Kidney (tissue), 14 donors: ENCODE results near the gene ATP13A3. TPM values are rescaled to one million over a fixed set of nuclear protein-coding genes. Genes with fewer than 3 reads are reported as not detected.

Experiments used
- DNase-seq, 5 donors: peaks; one replicate each; pipeline ENCODE4 v3.0.0-alpha.2; 2013 to 2020
- FAIRE-seq: peaks from 2 replicates; lab custom pipeline; 2012; peaks lifted over from hg19 to GRCh38; lab: Jason Lieb, UNC
- H3K27ac ChIP-seq, 2 donors: one replicate each; pipeline ENCODE4 v1.7.0; 2013; ENCODE audit warnings: low read depth in 2 of 2, low read length in 2 of 2, inconsistent platforms in 1 of 2
- H3K27me3 ChIP-seq: one replicate; pipeline ENCODE4 v1.7.1; 2013; ENCODE audit warnings: low read length, inconsistent platforms; ENCODE audit not compliant: control insufficient read depth, insufficient read depth
- H3K36me3 ChIP-seq, 3 donors: one replicate each; pipeline versions ENCODE4 v1.7.0 to v1.7.1; 2013; ENCODE audit warnings: low read length in 3 of 3, control low read depth in 1 of 3, inconsistent platforms in 1 of 3; ENCODE audit not compliant: insufficient read depth in 3 of 3, control insufficient read depth in 2 of 3
- H3K4me1 ChIP-seq, 3 donors: one replicate each; pipeline versions ENCODE4 v1.7.0 to v1.7.1; 2013; ENCODE audit warnings: low read length in 3 of 3, inconsistent platforms in 1 of 3, low read depth in 1 of 3; ENCODE audit not compliant: control insufficient read depth in 2 of 3, insufficient read depth in 2 of 3
- H3K4me3 ChIP-seq, 3 donors: one replicate each; pipeline versions ENCODE4 v1.7.0 to v1.8.1; 2013; ENCODE audit warnings: low read length in 3 of 3, control low read depth in 1 of 3, inconsistent platforms in 1 of 3
- H3K9ac ChIP-seq, 3 donors: one replicate each; pipeline versions ENCODE4 v1.7.0 to v1.7.1; 2013; ENCODE audit warnings: low read length in 3 of 3, control low read depth in 1 of 3, inconsistent platforms in 1 of 3
- H3K9me3 ChIP-seq, 3 donors: one replicate each; pipeline versions ENCODE4 v1.7.0 to v1.7.1; 2013; ENCODE audit warnings: low read length in 3 of 3, control low read depth in 1 of 3, inconsistent platforms in 1 of 3; ENCODE audit not compliant: control insufficient read depth in 2 of 3, insufficient read depth in 1 of 3
- CTCF ChIP-seq: IDR thresholded peaks from 3 replicates; pipeline ENCODE4 v1.5.1; 2012; ENCODE audit warnings: mild to moderate bottlenecking, moderate library complexity, borderline replicate concordance; ENCODE audit not compliant: insufficient read depth; ENCODE audit errors: extremely low read depth
- intact Hi-C: fragments of 100-400 bp; cut with DNase I; formaldehyde crosslinking; loops from one replicate; pipeline ENCODE4 v1.11.1; 2022
- polyA plus RNA-seq: library from polyadenylated mRNA; stranded (reverse); fragments of 350-450 nt; fragmentation: Illumina TruSeq; extraction: RNeasy Lipid Tissue Mini Kit (QIAGEN cat#74804); gene quantifications from one replicate; pipeline ENCODE4 v1.2.3, GENCODE V29; 2014; ENCODE audit warnings: low read depth, low replicate concordance; ENCODE audit not compliant: insufficient read depth
- total RNA-seq: library from RNA; stranded (reverse); fragmentation: NEBNext Ultra II Directional; extraction: Animal tissue kit (Norgen Biotek cat#: 25700); gene quantifications from one replicate; pipeline ENCODE4 v1.2.1, GENCODE V29; 2021
- donor health status: control.
- donor health status: control.
- donor health status: control.
- donor health status: control.
- donor health status: control.
- donor health status: DM: yes; HTN: yes; CAD: no.
- donor health status: Normal renal cell carcinoma (clear cell type).

ATP13A3 gene
- total and polyA plus RNA-seq, 2 donors from 2014 or later = 15.3 to 103 TPM

GRCh38 chr3:194464692-194465091 lies 22.1 kb downstream of the ATP13A3 start:
- TF ChIP-seq CTCF = no peak
- no peak for FAIRE-seq
- H3K4me3 ChIP-seq = no peak overlapping the region

GRCh38 chr3:194462936-194463335 lies 23.9 kb downstream of the ATP13A3 start:
- Histone ChIP-seq H3K9ac (no peak overlapping the region), H3K9me3 (no peaks in the 10 kb centered on the region), H3K27ac (no peak overlapping the region), H3K4me1 (no peaks in the 10 kb centered on the region), H3K4me3 (no peak overlapping the region), H3K36me3 (peaks cover 0 to 7% (median 3%) of the 10 kb centered on the region in 3 donors), H3K27me3 (no peaks in the 10 kb centered on the region)
- intact Hi-C loops = no loop called here
- FAIRE-seq (no peak), DNase-seq (no peak)
- TF ChIP-seq CTCF = no peak

More at GRCh38 chr3:194464692-194465091, 22.1 kb downstream of the ATP13A3 start:
- H3K36me3 ChIP-seq = peaks cover 0 to 3% (median 0%) of the 10 kb centered on the region in 3 donors
- H3K27ac ChIP-seq = no peak overlapping the region
- no peaks in the 10 kb centered on the region for H3K9me3 ChIP-seq
- H3K9ac ChIP-seq = no peak overlapping the region
- H3K27me3 ChIP-seq = no peaks in the 10 kb centered on the region
- no peaks in the 10 kb centered on the region for H3K4me1 ChIP-seq
- intact Hi-C loops = no loop called here
- DNase-seq = no peak

GRCh38 chr3:194460566-194460965 lies 26.2 kb downstream of the ATP13A3 start:
- H3K4me3 ChIP-seq = no peak overlapping the region
- no peak overlapping the region for H3K27ac ChIP-seq
- FAIRE-seq (no peak), DNase-seq (peak in 3 of 5 donors; percentile 63 to 80 (median 75))
- H3K36me3 ChIP-seq = peaks cover 0 to 7% (median 6%) of the 10 kb centered on the region in 3 donors
- H3K9me3 ChIP-seq = no peaks in the 10 kb centered on the region
- intact Hi-C loops = no loop called here
- no peaks in the 10 kb centered on the region for H3K27me3 ChIP-seq
- no peak for TF ChIP-seq CTCF
- no peak overlapping the region for H3K9ac ChIP-seq
- no peaks in the 10 kb centered on the region for H3K4me1 ChIP-seq

- Histone ChIP-seq H3K9ac (no peak overlapping the region), H3K36me3 (peaks cover 6 to 18% (median 11%) of the 10 kb centered on the region in 3 donors), H3K4me1 (no peaks in the 10 kb centered on the region), H3K4me3 (no peak overlapping the region), H3K9me3 (no peaks in the 10 kb centered on the region), H3K27me3 (no peaks in the 10 kb centered on the region), H3K27ac (no peak overlapping the region)
- intact Hi-C loops = no loop called here
- no peak for FAIRE-seq
- no peak for DNase-seq
- TF ChIP-seq CTCF = no peak
These were observed 28.7 kb downstream of the ATP13A3 start for GRCh38 chr3:194458131-194458530.
